Mammary epithelial cell (primary cell): ENCODE data around the gene TRMU.

ENCODE experiments used
- CTCF ChIP-seq, 2 donors: IDR thresholded peaks in 1 of 2; conservative IDR thresholded peaks in 1 of 2; 2 replicates each; pipeline ENCODE4 v1.5.1; 2011 to 2012; ENCODE audit warnings: inconsistent platforms in 2 of 2, low read length in 2 of 2, mild to moderate bottlenecking in 2 of 2, control low read depth in 1 of 2, low read depth in 1 of 2; ENCODE audit not compliant: insufficient read depth in 1 of 2; ENCODE audit errors: extremely low read depth in 1 of 2
- EZH2 ChIP-seq: IDR thresholded peaks from 2 replicates; pipeline ENCODE4 v1.6.1; 2012; ENCODE audit warnings: low read length, inconsistent platforms, borderline replicate concordance

GRCh38 chr22:46295277-46295971 lies 40.1 kb upstream of the TRMU start:
- TF ChIP-seq CTCF (conservative IDR thresholded peaks at IDR 0.05 in 1 of 2, IDR thresholded peaks at IDR 0.05 in 1 of 2; ENCODE audit: extremely low read depth in 1 of 2, insufficient read depth in 1 of 2, low read depth in 1 of 2, low read length in 2 of 2) = no peak
- no peak for TF ChIP-seq EZH2
